Brain microvascular endothelial cell (primary cell): ENCODE data around the gene GALNS.

ENCODE experiments used
- DNase-seq: peaks from one replicate; pipeline ENCODE4 v3.0.0-alpha.2; 2020
- H3K27ac ChIP-seq: fragments of 250-450 bp; sonication (Bioruptor Pico); 2 replicates; pipeline ENCODE4 v1.5.1; 2020; ENCODE audit warnings: mild to moderate bottlenecking, moderate library complexity
- H3K27me3 ChIP-seq: fragments of 250-450 bp; sonication (Bioruptor Pico); replicated peaks from 2 replicates; pipeline ENCODE4 v1.5.1; 2020; ENCODE audit warnings: mild to moderate bottlenecking
- H3K36me3 ChIP-seq: fragments of 250-450 bp; sonication (Bioruptor Pico); replicated peaks from 2 replicates; pipeline ENCODE4 v1.5.1; 2020; ENCODE audit warnings: mild to moderate bottlenecking
- H3K4me3 ChIP-seq: 2 replicates; pipeline ENCODE4 v1.5.1; 2011; ENCODE audit warnings: low read depth, mild to moderate bottlenecking, control low read depth, low read length, moderate library complexity
- in situ Hi-C: cut with HindIII; loops from 2 replicates; pipeline ENCODE4 v1.10.0; 2017; ENCODE audit warnings: low sequenced_read_pairs, low pct_ligation_motif_present
- TF ChIP-seq, protein P1 (sequence below): IDR thresholded peaks from 2 replicates; pipeline ENCODE4 v1.5.1; 2011; ENCODE audit warnings: low read depth, mild to moderate bottlenecking, moderate library complexity, low read length, control low read depth, inconsistent platforms; ENCODE audit errors: missing control alignments

GALNS gene

DNA sequence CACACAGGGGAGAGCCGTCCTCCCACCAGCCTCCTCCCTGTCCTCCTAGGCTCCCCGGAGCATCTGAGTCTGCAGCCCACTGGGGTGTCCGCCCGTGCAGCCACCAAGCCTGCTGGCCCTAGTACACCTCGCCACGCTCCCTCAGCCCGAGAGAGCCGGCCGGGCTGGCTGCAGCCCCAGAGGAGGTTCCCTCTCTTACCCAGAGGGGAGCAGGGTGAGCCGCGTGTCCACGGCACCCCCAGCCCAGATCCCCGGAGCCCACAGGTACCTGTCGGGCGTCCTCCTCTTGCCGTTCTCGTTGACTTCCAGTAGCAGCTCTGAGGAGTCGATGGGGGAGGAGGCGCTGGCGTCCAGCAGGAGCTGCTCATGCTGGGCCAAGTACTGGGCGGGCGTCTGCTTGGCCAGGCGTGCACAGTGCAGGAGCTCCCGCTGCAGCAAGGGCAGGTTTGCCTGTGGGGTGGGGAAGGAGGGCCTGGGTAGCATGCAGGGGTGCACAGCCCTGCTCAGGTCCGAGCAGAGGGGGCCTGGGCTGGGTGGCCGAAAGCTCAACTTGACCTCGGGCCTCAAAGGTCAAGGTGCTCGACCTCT lies 29.0 kb upstream of the GALNS start:
- Histone ChIP-seq H3K27me3 (peaks cover 13% of the 10 kb centered on the region), H3K4me3 (no peak overlapping the region), H3K27ac (no peak overlapping the region), H3K36me3 (no peaks in the 10 kb centered on the region)
- TF ChIP-seq, protein P1, sequence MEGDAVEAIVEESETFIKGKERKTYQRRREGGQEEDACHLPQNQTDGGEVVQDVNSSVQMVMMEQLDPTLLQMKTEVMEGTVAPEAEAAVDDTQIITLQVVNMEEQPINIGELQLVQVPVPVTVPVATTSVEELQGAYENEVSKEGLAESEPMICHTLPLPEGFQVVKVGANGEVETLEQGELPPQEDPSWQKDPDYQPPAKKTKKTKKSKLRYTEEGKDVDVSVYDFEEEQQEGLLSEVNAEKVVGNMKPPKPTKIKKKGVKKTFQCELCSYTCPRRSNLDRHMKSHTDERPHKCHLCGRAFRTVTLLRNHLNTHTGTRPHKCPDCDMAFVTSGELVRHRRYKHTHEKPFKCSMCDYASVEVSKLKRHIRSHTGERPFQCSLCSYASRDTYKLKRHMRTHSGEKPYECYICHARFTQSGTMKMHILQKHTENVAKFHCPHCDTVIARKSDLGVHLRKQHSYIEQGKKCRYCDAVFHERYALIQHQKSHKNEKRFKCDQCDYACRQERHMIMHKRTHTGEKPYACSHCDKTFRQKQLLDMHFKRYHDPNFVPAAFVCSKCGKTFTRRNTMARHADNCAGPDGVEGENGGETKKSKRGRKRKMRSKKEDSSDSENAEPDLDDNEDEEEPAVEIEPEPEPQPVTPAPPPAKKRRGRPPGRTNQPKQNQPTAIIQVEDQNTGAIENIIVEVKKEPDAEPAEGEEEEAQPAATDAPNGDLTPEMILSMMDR: no peak
- no peak for DNase-seq
- in situ Hi-C loops: no loop called here

DNA sequence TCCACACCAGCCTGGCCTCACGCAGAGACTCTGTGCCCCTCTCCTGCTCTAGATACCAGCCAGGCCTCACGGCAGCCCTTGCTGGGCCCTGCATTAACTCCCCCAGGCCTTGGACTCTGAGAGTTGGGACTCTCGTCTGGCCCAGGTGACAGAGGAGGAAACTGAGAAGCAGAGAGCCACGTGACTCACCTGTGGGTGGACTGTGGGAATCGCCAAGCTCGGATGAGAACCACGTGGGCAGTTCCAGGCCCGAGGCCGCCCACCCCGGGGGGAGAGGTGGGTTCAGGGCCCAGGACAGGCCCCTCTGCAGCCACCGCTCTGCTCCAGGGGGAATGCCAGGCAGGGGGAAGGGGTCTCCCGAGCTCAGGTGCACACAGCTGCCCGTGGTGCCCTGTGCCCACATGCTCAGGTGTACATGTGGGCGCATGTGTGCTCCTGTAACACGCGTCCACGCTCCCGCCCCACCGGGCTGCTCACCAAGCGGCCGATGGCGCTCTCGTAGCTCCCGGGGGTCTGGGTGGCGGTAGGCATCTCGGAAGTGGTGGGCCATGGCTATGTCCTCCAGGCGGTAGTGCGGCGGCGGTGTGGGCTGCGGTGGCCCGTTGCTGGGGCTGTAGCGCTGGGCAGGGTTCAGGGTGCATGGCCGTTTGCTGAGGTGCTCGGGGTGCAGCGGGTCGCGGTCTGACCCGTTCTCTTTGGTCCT lies 28.0 kb upstream of the GALNS start:
- TF ChIP-seq, protein P1: no peak
- Histone ChIP-seq H3K36me3 (no peaks in the 10 kb centered on the region), H3K27ac (no peak overlapping the region), H3K27me3 (peaks cover 24% of the 10 kb centered on the region), H3K4me3 (no peak overlapping the region)
- in situ Hi-C loops: no loop called here
- no peak for DNase-seq

GRCh38 chr16:88883946-88884345 lies 27.2 kb upstream of the GALNS start:
- no peak overlapping the region for H3K4me3 ChIP-seq
- in situ Hi-C loops: no loop called here
- H3K27ac ChIP-seq: no peak overlapping the region
- H3K36me3 ChIP-seq: no peaks in the 10 kb centered on the region
- TF ChIP-seq, protein P1: no peak
- peaks cover 30% of the 10 kb centered on the region for H3K27me3 ChIP-seq
- DNase-seq: no peak

- Histone ChIP-seq H3K4me3 (no peak overlapping the region), H3K27ac (no peak overlapping the region), H3K27me3 (peaks cover 30% of the 10 kb centered on the region), H3K36me3 (no peaks in the 10 kb centered on the region)
- TF ChIP-seq, protein P1: no peak
- no peak for DNase-seq
- in situ Hi-C loops: no loop called here
Measured at GRCh38 chr16:88883117-88883895, 26.6 kb upstream of the GALNS start.

DNA sequence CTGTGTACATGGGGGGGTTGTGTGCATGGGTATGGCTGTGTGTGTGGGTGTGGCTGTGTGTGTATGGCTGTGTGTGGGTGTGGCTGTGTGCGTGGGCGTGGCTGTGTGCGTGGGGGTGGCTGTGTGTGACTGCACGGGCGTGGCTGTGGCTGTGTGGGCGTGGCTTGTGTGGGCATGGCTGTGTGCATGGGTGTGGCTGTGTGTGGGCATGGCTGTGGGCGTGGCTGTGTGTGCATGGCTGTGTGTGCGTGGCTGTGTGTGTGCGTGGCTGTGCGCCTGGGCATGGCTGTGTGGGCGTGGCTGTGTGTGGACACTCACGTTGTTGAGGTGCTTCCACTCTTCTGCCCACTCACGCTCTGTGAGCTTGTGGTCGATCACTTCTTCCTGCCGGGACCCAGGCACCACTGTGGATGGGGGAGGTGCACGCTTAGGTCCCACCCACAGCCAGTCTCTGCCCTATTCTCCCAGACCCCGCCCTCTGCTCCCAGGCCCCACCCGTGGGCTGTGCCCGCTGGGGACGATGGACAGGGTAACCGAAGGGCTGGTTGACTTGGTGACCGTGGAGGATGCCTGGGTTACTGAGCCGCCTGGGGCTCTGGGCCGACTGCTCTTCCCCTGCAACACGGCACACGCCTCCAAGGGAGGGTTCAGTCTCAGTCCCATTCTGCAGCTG lies 25.7 kb upstream of the GALNS start:
- no peaks in the 10 kb centered on the region for H3K36me3 ChIP-seq
- in situ Hi-C loops: no loop called here
- TF ChIP-seq, protein P1: no peak
- H3K4me3 ChIP-seq: no peak overlapping the region
- no peak overlapping the region for H3K27ac ChIP-seq
- H3K27me3 ChIP-seq: peaks cover 30% of the 10 kb centered on the region
- DNase-seq: no peak
